ENCODE measurements around the gene ELF4. TPM values are rescaled to one million over a fixed set of nuclear protein-coding genes. Genes with fewer than 3 reads are reported as not detected.

Gene ELF4
- total and polyA plus RNA-seq, 10 of the 15 experiments (the other 5 are each of a cell fraction or from before 2014, with no cell fraction given) = 4.0 to 36.7 (median 22.6) TPM

DNA sequence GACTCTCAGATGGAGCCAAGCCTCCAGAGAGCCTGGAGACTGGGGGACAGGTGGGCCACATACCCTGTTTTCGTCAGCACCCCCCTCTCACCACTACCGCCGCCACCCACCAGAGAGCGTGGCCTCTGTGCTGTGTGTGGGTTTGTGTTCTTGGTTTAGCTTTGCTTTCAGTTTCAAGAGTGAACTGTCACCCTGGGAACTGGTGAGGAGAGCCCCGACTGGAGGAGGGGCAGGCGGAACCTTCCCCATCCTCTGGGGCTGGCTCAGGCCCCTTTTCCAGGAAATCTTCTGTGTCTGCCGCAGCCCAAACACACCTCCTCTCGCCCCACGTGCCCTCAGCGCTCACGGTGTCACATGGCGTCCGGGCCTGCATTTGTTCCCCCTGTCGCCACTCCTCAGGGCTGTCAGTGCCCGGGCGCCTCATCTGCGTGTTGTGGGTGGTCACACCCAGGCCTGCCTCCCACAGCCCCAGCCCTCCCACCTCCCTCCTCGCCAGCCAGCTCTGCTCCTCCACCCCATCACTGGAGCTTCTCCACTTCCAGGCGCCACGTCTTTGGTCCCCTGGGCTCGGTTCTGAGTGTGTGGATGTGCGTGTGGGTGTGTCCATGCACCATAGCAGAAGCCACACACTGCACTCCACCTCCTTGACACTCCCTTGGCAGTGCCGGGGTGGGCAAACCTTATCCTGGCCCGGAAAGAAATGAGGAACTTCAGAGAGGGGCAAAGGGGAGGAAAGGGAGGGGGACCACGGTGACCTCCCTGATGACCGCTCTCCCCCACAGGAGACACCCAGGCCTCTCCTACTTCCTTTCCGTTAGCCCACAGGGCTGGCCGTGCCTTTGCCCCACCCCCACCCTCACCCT, 27.8 kb downstream of the ELF4 start (continued):
- TF ChIP-seq, protein P1, sequence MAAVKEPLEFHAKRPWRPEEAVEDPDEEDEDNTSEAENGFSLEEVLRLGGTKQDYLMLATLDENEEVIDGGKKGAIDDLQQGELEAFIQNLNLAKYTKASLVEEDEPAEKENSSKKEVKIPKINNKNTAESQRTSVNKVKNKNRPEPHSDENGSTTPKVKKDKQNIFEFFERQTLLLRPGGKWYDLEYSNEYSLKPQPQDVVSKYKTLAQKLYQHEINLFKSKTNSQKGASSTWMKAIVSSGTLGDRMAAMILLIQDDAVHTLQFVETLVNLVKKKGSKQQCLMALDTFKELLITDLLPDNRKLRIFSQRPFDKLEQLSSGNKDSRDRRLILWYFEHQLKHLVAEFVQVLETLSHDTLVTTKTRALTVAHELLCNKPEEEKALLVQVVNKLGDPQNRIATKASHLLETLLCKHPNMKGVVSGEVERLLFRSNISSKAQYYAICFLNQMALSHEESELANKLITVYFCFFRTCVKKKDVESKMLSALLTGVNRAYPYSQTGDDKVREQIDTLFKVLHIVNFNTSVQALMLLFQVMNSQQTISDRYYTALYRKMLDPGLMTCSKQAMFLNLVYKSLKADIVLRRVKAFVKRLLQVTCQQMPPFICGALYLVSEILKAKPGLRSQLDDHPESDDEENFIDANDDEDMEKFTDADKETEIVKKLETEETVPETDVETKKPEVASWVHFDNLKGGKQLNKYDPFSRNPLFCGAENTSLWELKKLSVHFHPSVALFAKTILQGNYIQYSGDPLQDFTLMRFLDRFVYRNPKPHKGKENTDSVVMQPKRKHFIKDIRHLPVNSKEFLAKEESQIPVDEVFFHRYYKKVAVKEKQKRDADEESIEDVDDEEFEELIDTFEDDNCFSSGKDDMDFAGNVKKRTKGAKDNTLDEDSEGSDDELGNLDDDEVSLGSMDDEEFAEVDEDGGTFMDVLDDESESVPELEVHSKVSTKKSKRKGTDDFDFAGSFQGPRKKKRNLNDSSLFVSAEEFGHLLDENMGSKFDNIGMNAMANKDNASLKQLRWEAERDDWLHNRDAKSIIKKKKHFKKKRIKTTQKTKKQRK (IDR thresholded peaks at IDR 0.05; ENCODE audit: low read depth, low read length) = no peak
- no peak for TF ChIP-seq RB1 (IDR thresholded peaks at IDR 0.05; ENCODE audit: borderline replicate concordance)
- peak; percentile 73 for TF ChIP-seq CHD2 (IDR thresholded peaks at IDR 0.05; ENCODE audit: borderline replicate concordance, low read depth, low read length)
- TF ChIP-seq, protein P2, sequence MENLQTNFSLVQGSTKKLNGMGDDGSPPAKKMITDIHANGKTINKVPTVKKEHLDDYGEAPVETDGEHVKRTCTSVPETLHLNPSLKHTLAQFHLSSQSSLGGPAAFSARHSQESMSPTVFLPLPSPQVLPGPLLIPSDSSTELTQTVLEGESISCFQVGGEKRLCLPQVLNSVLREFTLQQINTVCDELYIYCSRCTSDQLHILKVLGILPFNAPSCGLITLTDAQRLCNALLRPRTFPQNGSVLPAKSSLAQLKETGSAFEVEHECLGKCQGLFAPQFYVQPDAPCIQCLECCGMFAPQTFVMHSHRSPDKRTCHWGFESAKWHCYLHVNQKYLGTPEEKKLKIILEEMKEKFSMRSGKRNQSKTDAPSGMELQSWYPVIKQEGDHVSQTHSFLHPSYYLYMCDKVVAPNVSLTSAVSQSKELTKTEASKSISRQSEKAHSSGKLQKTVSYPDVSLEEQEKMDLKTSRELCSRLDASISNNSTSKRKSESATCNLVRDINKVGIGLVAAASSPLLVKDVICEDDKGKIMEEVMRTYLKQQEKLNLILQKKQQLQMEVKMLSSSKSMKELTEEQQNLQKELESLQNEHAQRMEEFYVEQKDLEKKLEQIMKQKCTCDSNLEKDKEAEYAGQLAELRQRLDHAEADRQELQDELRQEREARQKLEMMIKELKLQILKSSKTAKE (IDR thresholded peaks at IDR 0.05; ENCODE audit: low read depth, poor library complexity, severe bottlenecking) = peak; percentile 37
- peak; percentile 72; the same call in 1 of the 2 replicates for TF ChIP-seq DPF2 (IDR thresholded peaks at IDR 0.05)
- TF ChIP-seq SREBF1 (IDR thresholded peaks at IDR 0.05; ENCODE audit: low read length) = no peak
- peak; percentile 64 to 67 for TF ChIP-seq IKZF2 (IDR thresholded peaks at IDR 0.05)
- no peak for TF ChIP-seq NFXL1 (IDR thresholded peaks at IDR 0.05; ENCODE audit: borderline replicate concordance)
- TF ChIP-seq PAX5 (IDR thresholded peaks at IDR 0.05; ENCODE audit: borderline replicate concordance, low read depth, low read length) = no peak
- TF ChIP-seq, protein P3, sequence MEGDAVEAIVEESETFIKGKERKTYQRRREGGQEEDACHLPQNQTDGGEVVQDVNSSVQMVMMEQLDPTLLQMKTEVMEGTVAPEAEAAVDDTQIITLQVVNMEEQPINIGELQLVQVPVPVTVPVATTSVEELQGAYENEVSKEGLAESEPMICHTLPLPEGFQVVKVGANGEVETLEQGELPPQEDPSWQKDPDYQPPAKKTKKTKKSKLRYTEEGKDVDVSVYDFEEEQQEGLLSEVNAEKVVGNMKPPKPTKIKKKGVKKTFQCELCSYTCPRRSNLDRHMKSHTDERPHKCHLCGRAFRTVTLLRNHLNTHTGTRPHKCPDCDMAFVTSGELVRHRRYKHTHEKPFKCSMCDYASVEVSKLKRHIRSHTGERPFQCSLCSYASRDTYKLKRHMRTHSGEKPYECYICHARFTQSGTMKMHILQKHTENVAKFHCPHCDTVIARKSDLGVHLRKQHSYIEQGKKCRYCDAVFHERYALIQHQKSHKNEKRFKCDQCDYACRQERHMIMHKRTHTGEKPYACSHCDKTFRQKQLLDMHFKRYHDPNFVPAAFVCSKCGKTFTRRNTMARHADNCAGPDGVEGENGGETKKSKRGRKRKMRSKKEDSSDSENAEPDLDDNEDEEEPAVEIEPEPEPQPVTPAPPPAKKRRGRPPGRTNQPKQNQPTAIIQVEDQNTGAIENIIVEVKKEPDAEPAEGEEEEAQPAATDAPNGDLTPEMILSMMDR (IDR thresholded peaks at IDR 0.05 in 2 of 3, conservative IDR thresholded peaks at IDR 0.05 in 1 of 3; ENCODE audit: control insufficient read depth in 2 of 3, extremely low read depth in 1 of 3, insufficient read depth in 1 of 3, low read depth in 3 of 3, low read length in 3 of 3) = peak; percentile 49 to 60 (median 50)
- TF ChIP-seq NR2F1 (conservative IDR thresholded peaks at IDR 0.05) = peak; percentile 60
- TF ChIP-seq ETV6 (conservative IDR thresholded peaks at IDR 0.05 in 1 of 2, IDR thresholded peaks at IDR 0.05 in 1 of 2; ENCODE audit: borderline replicate concordance in 1 of 2, low read depth in 1 of 2) = no peak
- TF ChIP-seq TBL1XR1 (IDR thresholded peaks at IDR 0.05; ENCODE audit: low read depth, low read length) = 0 out of 2 replicates have a peak, but pooled peaks have one; percentile 35
- TF ChIP-seq IKZF1 (conservative IDR thresholded peaks at IDR 0.05) = peak; percentile 81
- peak; percentile 66 for TF ChIP-seq EED (IDR thresholded peaks at IDR 0.05; ENCODE audit: low read depth)
- TF ChIP-seq KAT2A (conservative IDR thresholded peaks at IDR 0.05; ENCODE audit: control insufficient read depth, low read depth, low read length) = no peak
- peak; percentile 28 for TF ChIP-seq MEF2B (IDR thresholded peaks at IDR 0.05; ENCODE audit: partially characterized antibody, poor library complexity, severe bottlenecking)
- TF ChIP-seq, protein P4, sequence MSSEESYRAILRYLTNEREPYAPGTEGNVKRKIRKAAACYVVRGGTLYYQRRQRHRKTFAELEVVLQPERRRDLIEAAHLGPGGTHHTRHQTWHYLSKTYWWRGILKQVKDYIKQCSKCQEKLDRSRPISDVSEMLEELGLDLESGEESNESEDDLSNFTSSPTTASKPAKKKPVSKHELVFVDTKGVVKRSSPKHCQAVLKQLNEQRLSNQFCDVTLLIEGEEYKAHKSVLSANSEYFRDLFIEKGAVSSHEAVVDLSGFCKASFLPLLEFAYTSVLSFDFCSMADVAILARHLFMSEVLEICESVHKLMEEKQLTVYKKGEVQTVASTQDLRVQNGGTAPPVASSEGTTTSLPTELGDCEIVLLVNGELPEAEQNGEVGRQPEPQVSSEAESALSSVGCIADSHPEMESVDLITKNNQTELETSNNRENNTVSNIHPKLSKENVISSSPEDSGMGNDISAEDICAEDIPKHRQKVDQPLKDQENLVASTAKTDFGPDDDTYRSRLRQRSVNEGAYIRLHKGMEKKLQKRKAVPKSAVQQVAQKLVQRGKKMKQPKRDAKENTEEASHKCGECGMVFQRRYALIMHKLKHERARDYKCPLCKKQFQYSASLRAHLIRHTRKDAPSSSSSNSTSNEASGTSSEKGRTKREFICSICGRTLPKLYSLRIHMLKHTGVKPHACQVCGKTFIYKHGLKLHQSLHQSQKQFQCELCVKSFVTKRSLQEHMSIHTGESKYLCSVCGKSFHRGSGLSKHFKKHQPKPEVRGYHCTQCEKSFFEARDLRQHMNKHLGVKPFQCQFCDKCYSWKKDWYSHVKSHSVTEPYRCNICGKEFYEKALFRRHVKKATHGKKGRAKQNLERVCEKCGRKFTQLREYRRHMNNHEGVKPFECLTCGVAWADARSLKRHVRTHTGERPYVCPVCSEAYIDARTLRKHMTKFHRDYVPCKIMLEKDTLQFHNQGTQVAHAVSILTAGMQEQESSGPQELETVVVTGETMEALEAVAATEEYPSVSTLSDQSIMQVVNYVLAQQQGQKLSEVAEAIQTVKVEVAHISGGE (CRISPR knock-in tag; IDR thresholded peaks at IDR 0.05) = no peak

Data from GM12878 (cell line).